Stimulated activated CD8-positive, alpha-beta memory T cell treated with anti-CD3 and anti-CD28 coated beads, Interleukin-7, amount 100 ng/mL, for 4 hours (primary cell): ENCODE results near the gene RASGEF1C.

ENCODE experiments used
- DNase-seq, 2 donors: peaks; one replicate each; pipeline ENCODE4 v3.0.0-alpha.2; 2020; ENCODE audit warnings: low read depth in 2 of 2

The RASGEF1C gene

GRCh38 chr5:180119031-180119902 lies 89.7 kb downstream of the RASGEF1C start:
- DNase-seq = no peak

- DNase-seq = no peak
Measured at GRCh38 chr5:180118391-180118791, 90.6 kb downstream of the RASGEF1C start.

- no peak for DNase-seq
Measured at GRCh38 chr5:180117000-180117725, 91.8 kb downstream of the RASGEF1C start.

DNA sequence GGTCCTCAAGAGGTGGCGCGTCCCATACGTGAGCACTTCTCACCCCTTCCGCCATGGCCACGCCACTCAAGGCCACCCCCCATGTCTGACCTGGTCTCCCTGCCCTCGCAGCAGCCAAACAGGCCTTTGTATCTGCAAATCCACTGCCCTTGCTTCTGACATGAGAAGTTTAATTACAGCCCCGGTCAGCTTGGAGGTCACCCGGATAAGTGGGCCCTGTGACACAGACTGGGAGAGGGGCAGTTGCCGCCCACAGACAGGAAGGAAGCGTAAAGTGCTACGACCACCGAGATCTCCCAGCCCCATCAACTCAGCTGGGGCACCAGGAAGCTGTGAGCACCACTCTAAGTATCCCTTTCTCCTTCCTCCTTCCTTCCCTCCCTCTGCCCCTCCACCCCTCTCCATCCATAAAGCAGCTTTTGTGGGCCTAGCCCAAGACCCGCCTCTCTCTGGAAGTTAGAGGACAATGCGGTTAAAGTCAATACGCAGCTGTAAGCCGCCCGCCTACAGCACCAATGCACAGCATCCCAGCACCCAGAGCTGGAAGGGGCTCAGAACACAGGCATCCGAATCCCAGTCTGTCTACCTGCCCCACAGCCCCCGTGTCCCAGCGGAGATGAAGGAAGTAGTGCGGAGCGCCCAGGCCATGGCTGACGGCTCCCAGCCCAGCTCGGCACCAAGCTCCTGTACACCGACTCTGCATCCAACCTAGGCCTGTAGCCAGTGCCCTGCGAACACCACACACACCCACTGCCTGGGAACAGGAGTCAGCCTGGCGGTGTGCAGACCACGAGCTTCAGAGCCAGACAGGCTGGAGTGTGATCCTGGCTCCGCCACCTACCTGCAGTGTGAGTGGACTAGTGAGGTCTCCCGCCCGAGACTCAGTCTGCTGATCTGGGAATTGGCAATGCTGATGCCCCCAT lies 92.7 kb downstream of the RASGEF1C start:
- no peak for DNase-seq

- no peak for DNase-seq
Measured at GRCh38 chr5:180115326-180116076, 93.5 kb downstream of the RASGEF1C start.

DNA sequence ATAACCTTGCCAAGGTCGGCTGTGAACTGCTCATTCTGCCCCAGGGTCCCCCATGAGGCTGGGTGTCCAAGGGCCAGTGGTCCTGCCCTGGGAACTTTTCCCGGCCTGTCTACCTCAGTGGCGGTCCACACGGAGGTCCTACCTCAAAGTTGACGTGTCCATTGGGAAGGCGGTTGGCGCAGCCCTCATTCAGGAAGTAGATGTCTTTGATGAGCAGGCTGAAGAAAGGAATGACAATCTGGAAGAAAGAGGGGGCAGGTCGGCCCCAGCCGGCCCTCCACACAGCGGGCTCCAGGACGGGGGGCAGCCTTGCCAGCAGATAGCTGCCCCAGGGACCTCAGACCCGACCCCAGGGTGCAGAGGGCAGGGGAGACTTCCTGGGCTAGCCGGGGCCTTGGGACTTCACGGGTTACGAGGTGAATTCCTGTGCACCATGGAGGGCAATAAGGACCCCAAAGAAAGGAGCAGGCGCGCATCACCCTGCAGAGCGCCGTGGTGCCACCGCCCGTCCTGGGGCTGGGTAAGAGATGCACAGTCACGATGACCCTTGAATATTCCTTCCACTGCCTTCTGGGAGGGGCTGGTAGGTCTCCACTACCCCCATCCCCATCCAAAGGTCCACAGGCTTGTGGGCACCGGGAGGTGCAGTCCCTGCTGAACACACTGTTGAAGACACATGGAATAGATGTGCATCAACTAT lies 94.6 kb downstream of the RASGEF1C start:
- no peak for DNase-seq

- DNase-seq = no peak
Measured at GRCh38 chr5:180113660-180114303, 95.2 kb downstream of the RASGEF1C start.

DNA sequence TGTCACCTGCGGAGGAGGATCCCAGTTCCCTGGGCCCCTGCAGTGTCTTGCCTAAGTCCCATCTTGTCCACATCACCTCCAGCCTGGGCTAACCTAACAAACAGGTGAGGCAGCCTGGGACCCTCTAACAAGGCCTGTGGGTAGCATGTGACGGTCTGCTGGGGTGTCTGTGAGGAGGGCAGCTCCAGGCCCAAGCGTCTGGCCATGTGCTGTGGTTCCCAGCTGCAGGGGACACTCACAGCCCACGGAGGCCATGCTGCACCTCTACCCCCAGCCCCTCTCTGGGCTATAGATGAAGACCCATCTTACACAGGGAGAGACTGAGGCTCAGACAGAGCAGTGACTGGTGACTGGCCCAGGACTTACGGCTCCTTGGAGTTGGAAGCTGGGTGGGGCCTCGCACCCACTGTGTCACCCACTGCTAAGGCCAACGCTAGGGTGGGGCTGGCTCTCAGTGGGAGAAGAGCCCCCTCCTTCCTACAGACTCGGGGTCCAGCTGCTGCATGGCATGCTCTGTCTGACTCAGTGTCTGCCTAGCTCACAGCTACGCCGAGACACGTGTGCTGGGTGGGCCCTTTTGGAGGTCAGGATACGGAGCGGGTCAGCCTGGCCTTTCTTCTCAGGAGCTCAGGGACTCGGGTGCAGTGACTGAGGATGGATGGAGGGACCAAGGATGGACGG lies 96.7 kb downstream of the RASGEF1C start:
- DNase-seq = no peak

DNA sequence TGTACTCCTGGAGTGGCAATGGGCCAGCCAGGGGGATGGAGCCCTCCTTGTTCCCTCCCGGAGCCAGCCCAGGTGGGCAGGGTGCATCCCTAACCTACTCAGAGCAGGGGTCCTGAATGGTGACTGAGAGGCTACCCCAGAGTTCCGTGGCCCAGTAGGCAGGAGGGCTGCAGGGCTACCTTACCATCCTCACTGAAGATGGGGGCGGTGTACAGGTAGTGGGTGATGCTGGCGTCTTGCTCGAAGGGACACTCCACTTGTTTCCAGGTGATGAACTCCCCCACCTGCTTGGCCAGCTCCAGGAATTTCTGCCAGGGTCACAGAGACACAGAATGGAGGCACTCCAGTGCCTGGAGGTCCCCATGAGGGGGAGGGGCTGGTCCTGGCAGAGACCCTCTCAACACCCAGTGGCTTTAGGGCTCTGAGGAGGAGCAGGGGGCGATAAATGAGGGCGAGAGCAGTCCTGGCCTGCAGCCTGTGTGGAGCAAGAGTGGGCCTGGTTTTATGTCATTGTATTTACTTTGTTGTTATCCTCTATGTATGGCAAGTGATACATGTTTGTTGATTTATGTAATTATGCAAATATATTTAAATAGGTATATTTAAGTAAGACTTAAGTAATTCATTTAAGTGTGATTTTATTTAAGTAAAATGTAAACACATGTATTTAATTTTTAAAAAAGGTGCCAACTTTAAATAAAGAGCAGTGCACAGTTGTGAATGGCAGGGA lies 97.6 kb downstream of the RASGEF1C start:
- no peak for DNase-seq

GRCh38 chr5:180109920-180110319 lies 99.1 kb downstream of the RASGEF1C start:
- DNase-seq = no peak

- DNase-seq = no peak
Measured at GRCh38 chr5:180107005-180107404, 102.0 kb downstream of the RASGEF1C start.

DNA sequence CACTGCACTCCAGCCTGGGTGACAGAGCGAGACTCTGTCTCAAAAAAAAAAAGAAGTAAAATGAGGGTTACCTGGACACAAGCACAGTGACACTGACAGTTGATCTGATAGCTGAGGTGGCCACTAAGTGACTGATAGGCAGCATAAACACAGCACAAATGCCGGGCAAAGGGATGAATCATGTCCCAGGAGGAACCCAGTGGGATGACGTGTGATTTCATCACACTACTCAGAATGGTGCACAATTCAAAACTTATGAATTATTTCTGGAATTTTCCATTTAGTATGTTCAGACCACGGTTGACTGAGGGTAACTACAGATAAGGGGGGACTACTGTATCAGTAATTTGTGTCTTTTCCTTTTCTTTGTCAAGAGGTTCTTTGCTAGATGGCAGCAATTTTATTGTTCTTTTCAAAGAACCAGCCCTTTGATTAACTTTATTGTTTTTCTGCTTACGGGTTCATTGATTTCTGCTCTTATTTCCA lies 103.1 kb downstream of the RASGEF1C start:
- no peak for DNase-seq

GRCh38 chr5:180104168-180104530 lies 104.9 kb downstream of the RASGEF1C start:
- DNase-seq = no peak

DNA sequence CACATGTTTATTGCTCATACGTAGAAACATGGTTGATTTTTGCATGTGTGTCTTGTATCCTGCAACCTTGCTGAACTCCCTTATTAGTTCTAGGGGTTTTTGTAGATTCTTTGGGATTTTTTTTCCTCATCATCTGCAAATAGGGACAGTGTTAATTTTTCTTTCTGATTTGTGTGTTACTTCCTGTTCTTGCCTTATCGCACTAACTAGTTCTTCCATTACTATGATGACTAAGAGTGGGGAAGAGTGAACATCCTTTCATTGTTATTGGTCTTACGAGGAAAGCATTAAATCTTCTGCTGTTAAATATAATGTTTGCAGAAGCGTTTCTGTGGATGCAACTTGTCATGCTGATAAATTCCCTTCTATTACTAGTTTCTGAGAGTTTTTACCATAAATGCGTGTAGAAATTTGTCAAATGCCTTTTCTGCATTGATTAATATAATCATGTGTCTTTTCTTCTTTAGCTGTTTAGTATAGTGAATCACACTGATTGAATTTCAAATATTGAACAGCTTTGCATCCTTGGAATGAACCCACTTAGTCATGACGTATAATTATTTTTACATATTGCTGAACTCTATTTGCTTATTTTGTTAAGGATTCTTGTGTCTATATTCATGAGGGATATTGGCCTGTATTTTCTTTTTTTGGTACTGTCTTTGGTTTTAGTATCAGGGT lies 105.4 kb downstream of the RASGEF1C start:
- no peak for DNase-seq

GRCh38 chr5:180102636-180103035 lies 106.4 kb downstream of the RASGEF1C start:
- no peak for DNase-seq

GRCh38 chr5:180101451-180102105 lies 107.4 kb downstream of the RASGEF1C start:
- DNase-seq = no peak

GRCh38 chr5:180100621-180101450 lies 108.2 kb downstream of the RASGEF1C start:
- DNase-seq = no peak
